ENCODE results near the gene TOMM22.

The TOMM22 gene

GRCh38 chr22:38700789-38701628, 19.3 kb downstream of the TOMM22 start, which contains the start of gene JOSD1:
JOSD1 (minus strand) TSS chr22:38700943; CDS start chr22:38699987, 956 bp downstream.
- peak within 1 kb of the TSS; percentile 86 for H3K4me3 ChIP-seq (ENCODE audit: low read depth, low read length)
- TF ChIP-seq CTCF (IDR thresholded peaks at IDR 0.05; ENCODE audit: low read depth, low read length), result no peak

- TF ChIP-seq CTCF (IDR thresholded peaks at IDR 0.05; ENCODE audit: low read depth, low read length), result no peak
- H3K4me3 ChIP-seq (ENCODE audit: low read depth, low read length), result peak overlapping the region; percentile 55
Measured at GRCh38 chr22:38704654-38705234, 23.0 kb downstream of the TOMM22 start.

GRCh38 chr22:38705235-38706100, 23.7 kb downstream of the TOMM22 start, which contains the start of gene GTPBP1:
GTPBP1 (plus strand) TSS chr22:38705944; CDS start chr22:38705956, 12 bp downstream.
- H3K4me3 ChIP-seq (ENCODE audit: low read depth, low read length), result peak within 1 kb of the TSS; percentile 84
- no peak for TF ChIP-seq CTCF (IDR thresholded peaks at IDR 0.05; ENCODE audit: low read depth, low read length)

- no peak for TF ChIP-seq CTCF (IDR thresholded peaks at IDR 0.05; ENCODE audit: low read depth, low read length)
- H3K4me3 ChIP-seq (ENCODE audit: low read depth, low read length), result peak overlapping the region; percentile 84
Measured at GRCh38 chr22:38706101-38706900, 24.5 kb downstream of the TOMM22 start.

- TF ChIP-seq CTCF (IDR thresholded peaks at IDR 0.05; ENCODE audit: low read depth, low read length), result no peak
- H3K4me3 ChIP-seq (ENCODE audit: low read depth, low read length), result peak overlapping the region; percentile 84
Measured at GRCh38 chr22:38706901-38707195, 25.1 kb downstream of the TOMM22 start.

GRCh38 chr22:38707346-38707745, 25.6 kb downstream of the TOMM22 start:
- TF ChIP-seq CTCF (IDR thresholded peaks at IDR 0.05; ENCODE audit: low read depth, low read length), result no peak
- peak overlapping the region; percentile 84 for H3K4me3 ChIP-seq (ENCODE audit: low read depth, low read length)
